Spinal cord (tissue), 10 donors: Measurements from ENCODE around the gene STK17B. TPM values are rescaled to one million over a fixed set of nuclear protein-coding genes. Genes with fewer than 3 reads are reported as not detected.

ENCODE experiments used
- DNase-seq, 6 donors: peaks; one replicate each; pipeline versions ENCODE4 v3.0.0 to v3.0.0-alpha.2; 2013 to 2015; ENCODE audit warnings: low spot score in 6 of 6, low read depth in 4 of 6
- H3K27ac ChIP-seq: one replicate; pipeline ENCODE4 v1.5.1; 2013; ENCODE audit warnings: low read depth, low read length, control low read depth
- H3K27me3 ChIP-seq: one replicate; pipeline ENCODE4 v1.6.1; 2013; ENCODE audit warnings: low read length; ENCODE audit not compliant: control insufficient read depth, insufficient read depth
- H3K36me3 ChIP-seq: one replicate; pipeline ENCODE4 v1.6.1; 2013; ENCODE audit warnings: low read length; ENCODE audit not compliant: control insufficient read depth, insufficient read depth
- H3K4me1 ChIP-seq: one replicate; pipeline ENCODE4 v1.6.1; 2013; ENCODE audit warnings: low read length; ENCODE audit not compliant: control insufficient read depth, insufficient read depth
- H3K4me3 ChIP-seq: one replicate; pipeline ENCODE4 v1.5.1; 2013; ENCODE audit warnings: low read depth, low read length, control low read depth
- H3K9me3 ChIP-seq: one replicate; pipeline ENCODE4 v1.6.1; 2013; ENCODE audit warnings: low read length; ENCODE audit not compliant: control insufficient read depth, insufficient read depth
- WGBS: methylation state at CpG from one replicate; pipeline ENCODE4 v1.1.5; 2013; ENCODE audit warnings: missing lambda C conversion rate; ENCODE audit not compliant: insufficient coverage; 5-methylcytosine and 5-hydroxymethylcytosine counted together
- polyA plus RNA-seq, 2 donors: library from polyadenylated mRNA; unstranded; fragments of 120-200 nt; gene quantifications; one replicate each; pipeline ENCODE4 v1.2.1, GENCODE V29; 2013; ENCODE audit not compliant: insufficient read length in 2 of 2
- total RNA-seq, 2 donors: library from RNA; depleted of rRNA in 1 of 2; stranded (reverse); fragments of 120-200 nt in 1 of 2; fragments of >200 nt in 1 of 2; gene quantifications; one replicate each; pipeline versions ENCODE4 v1.2.3 to v1.2.4, GENCODE V29; 2013 to 2014
- donor health status: healthy.

STK17B gene
- total and polyA plus RNA-seq, 4 donors: 8.1 to 29.4 (median 10.7) TPM

DNA sequence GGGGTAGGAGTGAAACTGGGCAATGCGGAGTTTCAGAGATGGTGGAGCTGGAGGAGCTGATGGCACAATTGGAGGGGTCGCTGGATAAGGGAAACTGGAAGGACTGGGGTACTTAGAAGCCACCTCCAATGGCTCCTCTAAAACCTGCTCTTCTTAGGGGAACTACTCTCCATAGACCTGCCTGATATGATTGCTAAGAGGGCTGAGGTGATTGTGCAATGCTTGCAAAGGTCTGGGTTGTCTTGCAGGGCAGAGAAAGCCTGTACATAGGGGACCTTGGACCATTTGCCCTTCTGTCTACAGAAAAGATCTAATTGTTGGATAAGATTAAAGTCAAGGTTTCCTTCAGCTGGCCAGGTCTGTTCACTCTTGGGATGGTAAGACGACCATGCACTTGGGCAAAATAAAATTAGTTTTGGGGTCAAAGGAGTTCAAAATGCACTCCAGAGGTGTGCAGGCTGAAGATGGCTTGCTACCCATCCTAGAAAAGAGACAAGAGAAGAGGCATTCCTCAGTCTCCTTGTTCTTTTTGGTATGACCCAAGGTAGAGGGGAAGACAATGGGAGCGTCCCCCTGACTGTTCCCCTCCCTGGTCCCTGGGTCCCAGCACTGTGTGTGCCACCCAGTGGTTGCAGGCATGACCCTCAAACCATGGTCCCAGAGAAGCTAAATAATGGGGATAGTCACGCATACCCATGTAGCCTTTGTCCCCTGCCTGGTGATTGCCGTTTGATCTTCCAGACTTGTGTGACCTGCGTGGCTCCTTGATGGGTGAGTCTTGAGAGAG is 41.1 kb downstream of the STK17B start:
- 97% methylated on average over 7 of the region's 7 CpGs for WGBS
- no peaks in the 10 kb centered on the region for H3K4me1 ChIP-seq

GRCh38 chr2:196128749-196129148 is 42.6 kb downstream of the STK17B start:
- peaks cover 31% of the 10 kb centered on the region for H3K9me3 ChIP-seq
- H3K4me1 ChIP-seq: no peaks in the 10 kb centered on the region
- 80% methylated on average over 1 of the region's 1 CpG for WGBS
- no peak overlapping the region for H3K27ac ChIP-seq
- H3K4me3 ChIP-seq: no peak overlapping the region
- no peak for DNase-seq
- no peaks in the 10 kb centered on the region for H3K36me3 ChIP-seq
- no peaks in the 10 kb centered on the region for H3K27me3 ChIP-seq

More for the DNA sequence above, 41.1 kb downstream of the STK17B start:
- no peak overlapping the region for H3K4me3 ChIP-seq
- DNase-seq: peak in 1 of 6 donors; percentile 22
- H3K36me3 ChIP-seq: no peaks in the 10 kb centered on the region
- H3K9me3 ChIP-seq: peaks cover 31% of the 10 kb centered on the region
- H3K27me3 ChIP-seq: no peaks in the 10 kb centered on the region
- H3K27ac ChIP-seq: no peak overlapping the region

DNA sequence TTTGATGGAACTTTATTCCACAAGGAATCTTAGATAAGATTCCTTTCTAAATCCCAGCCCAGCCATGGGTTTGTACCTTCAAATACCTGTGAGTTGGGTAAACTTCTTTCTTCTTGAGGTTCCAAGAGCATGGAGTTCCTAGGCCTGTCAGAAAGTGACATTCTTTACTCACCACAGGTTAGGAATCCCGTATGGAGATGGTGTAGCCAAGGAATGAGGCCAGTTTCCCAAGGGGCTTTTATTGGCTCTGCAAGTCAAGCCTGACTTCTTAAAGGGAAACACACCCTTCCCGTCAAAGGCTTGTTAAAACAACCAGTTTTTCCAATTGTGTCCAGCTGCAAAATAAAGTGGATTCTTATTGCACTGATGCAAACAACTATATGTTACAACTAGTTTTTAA is 45.8 kb downstream of the STK17B start:
- Histone ChIP-seq H3K27ac (no peak overlapping the region), H3K27me3 (no peaks in the 10 kb centered on the region), H3K4me3 (no peak overlapping the region), H3K9me3 (peaks cover 13% of the 10 kb centered on the region), H3K36me3 (no peaks in the 10 kb centered on the region), H3K4me1 (no peaks in the 10 kb centered on the region)
- 60% methylated on average over 1 of the region's 2 CpGs for WGBS
- DNase-seq: no peak

DNA sequence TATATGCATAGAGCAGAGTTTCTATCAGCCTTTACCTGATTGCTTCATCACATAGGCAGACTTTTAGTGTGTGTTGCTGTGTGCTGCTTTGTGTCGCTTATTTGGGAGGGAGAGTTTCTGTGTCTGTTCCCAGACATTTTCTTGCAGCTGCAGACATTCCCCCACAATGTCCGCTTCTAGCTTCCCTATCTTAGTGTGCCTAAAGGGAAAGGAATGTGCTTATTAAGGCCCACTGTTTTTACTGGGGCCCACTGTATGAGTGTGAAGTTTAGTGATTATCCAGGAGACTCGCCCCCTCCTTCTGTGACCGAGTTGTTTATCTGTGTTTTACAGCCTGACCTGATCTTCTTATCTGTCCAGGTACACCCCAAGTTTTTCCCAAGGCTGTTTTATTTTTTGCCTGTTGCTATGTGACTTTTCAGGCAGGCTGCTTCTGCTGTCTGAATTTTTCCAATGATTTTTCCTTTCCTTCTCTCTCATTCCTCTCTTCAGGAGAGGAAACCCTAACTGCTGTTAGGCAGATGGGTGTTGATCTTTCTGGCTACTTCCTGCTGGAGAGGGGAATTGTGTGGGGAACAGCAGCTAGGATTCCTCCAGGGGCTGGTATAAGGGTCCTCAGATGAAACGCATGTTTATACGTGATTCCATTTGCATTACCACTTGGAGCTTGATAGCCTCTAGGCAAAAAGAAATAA is 47.6 kb downstream of the STK17B start:
- Histone ChIP-seq H3K9me3 (peaks cover 2% of the 10 kb centered on the region), H3K4me3 (no peak overlapping the region), H3K36me3 (no peaks in the 10 kb centered on the region), H3K4me1 (no peaks in the 10 kb centered on the region), H3K27me3 (no peaks in the 10 kb centered on the region), H3K27ac (no peak overlapping the region)
- WGBS: 95% methylated on average over 2 of the region's 6 CpGs
- DNase-seq: no peak

- WGBS: 100% methylated on average over 1 of the region's 3 CpGs
- H3K4me3 ChIP-seq: no peak overlapping the region
- H3K27me3 ChIP-seq: no peaks in the 10 kb centered on the region
- no peak overlapping the region for H3K27ac ChIP-seq
- no peak for DNase-seq
- H3K9me3 ChIP-seq: no peaks in the 10 kb centered on the region
- H3K4me1 ChIP-seq: peaks cover 4% of the 10 kb centered on the region
- no peaks in the 10 kb centered on the region for H3K36me3 ChIP-seq
These were observed 51.5 kb downstream of the STK17B start for GRCh38 chr2:196119926-196120325.

DNA sequence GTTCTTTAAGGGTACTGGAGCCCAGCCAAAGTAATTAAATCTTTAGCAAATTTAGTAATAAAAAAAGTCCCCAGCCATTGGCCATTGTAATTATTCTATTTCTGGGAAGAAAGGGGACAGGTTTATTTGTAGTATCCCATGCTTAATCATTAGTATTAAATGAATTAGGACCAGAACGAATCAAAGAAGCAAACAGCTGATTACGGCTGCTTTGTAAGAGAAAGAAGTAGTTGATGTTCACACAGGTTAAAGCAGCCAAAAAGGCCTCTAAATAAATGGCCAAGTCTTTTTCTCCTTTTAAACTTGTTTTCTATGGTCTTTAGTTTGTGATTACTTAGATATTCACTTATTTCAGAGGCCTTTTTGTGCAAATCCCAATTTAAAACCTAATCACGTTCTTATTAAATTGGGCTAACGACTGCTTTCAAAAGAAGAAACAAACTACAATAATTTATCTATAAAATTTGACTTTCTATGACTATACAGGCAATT is 54.1 kb downstream of the STK17B start:
- no peaks in the 10 kb centered on the region for H3K36me3 ChIP-seq
- no peak overlapping the region for H3K27ac ChIP-seq
- WGBS: no CpG with 5 or more reads among the region's 4 CpGs
- H3K27me3 ChIP-seq: no peaks in the 10 kb centered on the region
- H3K4me3 ChIP-seq: no peak overlapping the region
- no peaks in the 10 kb centered on the region for H3K9me3 ChIP-seq
- H3K4me1 ChIP-seq: peaks cover 4% of the 10 kb centered on the region
- peak in 5 of 6 donors; percentile 31 to 82 (median 50) for DNase-seq

- Histone ChIP-seq H3K27me3 (no peaks in the 10 kb centered on the region), H3K4me3 (no peak overlapping the region), H3K4me1 (peaks cover 4% of the 10 kb centered on the region), H3K27ac (peak overlapping the region; percentile 41), H3K36me3 (no peaks in the 10 kb centered on the region), H3K9me3 (no peaks in the 10 kb centered on the region)
- 3% methylated on average over 3 of the region's 7 CpGs for WGBS
- peak in 2 of 6 donors; percentile 37 to 38 for DNase-seq
These were observed 58.1 kb downstream of the STK17B start for GRCh38 chr2:196113061-196113974.

DNA sequence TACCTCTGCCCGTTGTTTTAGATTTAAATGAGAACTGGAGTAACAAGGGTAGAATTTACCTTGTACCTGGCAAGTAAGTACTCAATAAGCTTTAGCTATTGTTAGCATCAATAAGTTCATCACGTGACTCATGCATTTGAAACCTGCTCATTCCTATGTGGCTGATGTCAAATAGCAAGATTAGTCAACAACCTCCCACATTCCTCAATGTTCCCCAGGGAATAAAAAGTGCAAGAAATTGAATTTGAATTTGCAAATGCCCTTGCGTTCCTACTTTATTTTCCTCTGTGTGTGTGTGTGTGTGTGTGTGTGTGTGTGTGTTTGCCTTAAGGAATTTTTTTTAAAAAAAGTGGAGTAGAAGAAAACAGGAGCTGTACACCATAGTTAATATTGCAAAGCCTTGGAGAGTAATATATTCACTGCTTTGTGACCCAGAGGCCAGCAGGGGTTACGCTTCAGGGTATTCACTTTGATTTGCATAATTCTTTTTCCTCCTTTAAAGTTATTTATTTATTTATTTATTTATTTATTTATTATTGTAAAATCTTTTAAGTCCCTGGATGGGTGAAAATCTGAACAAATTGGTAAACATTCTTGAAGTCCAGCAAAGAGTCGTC is 58.9 kb downstream of the STK17B start:
- no peak overlapping the region for H3K4me3 ChIP-seq

DNA sequence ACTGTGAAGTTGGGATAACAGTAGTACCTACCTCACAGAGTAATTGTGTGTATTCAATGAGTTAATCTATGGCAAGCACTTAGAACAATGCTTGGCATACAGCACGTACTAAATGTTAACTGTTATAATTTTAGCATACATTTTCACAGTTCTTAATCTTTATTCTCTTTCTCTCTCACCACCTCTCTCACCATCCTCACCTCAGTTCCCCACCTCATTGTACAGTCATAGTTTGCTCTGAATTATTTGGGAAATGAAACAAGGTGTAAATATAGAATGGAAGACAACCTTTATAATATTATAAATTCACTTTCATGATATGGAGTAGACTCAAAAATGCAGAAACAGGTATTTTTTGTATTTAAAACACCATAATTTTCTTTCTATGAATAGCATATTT is 62.8 kb downstream of the STK17B start:
- Histone ChIP-seq H3K4me3 (no peak overlapping the region), H3K27ac (no peak overlapping the region), H3K27me3 (no peaks in the 10 kb centered on the region), H3K9me3 (no peaks in the 10 kb centered on the region), H3K4me1 (no peaks in the 10 kb centered on the region), H3K36me3 (no peaks in the 10 kb centered on the region)
- no peak for DNase-seq
- no CpG with 5 or more reads among the region's 1 CpG for WGBS

More for the DNA sequence above, 58.9 kb downstream of the STK17B start:
- no peaks in the 10 kb centered on the region for H3K4me1 ChIP-seq
- DNase-seq: no peak
- H3K36me3 ChIP-seq: no peaks in the 10 kb centered on the region
- H3K9me3 ChIP-seq: no peaks in the 10 kb centered on the region
- H3K27ac ChIP-seq: peak overlapping the region; percentile 41
- WGBS: no CpG with 5 or more reads among the region's 5 CpGs
- H3K27me3 ChIP-seq: no peaks in the 10 kb centered on the region
